MM.1S (cell line): Measurements from ENCODE around the gene SETD5.

ENCODE experiments used
- EZH2 ChIP-seq: fragments of 300-600 bp; sonication (generic); optimal IDR thresholded peaks from 2 replicates; pipeline ENCODE3; 2017; ENCODE audit warnings: low read depth, mild to moderate bottlenecking, antibody characterized with exemption, low read length, mixed read lengths
- EZH2phosphoT487 ChIP-seq: fragments of 300-600 bp; sonication (generic); IDR thresholded peaks from 2 replicates; pipeline ENCODE4 v1.6.1; 2018; ENCODE audit warnings: antibody characterized with exemption, low read length
- TF ChIP-seq, protein P1 (sequence below): fragments of 300-600 bp; sonication (generic); IDR thresholded peaks from 2 replicates; pipeline ENCODE4 v1.5.1; 2016; ENCODE audit warnings: antibody characterized with exemption, low read length, mixed read lengths

- TF ChIP-seq, protein P1, sequence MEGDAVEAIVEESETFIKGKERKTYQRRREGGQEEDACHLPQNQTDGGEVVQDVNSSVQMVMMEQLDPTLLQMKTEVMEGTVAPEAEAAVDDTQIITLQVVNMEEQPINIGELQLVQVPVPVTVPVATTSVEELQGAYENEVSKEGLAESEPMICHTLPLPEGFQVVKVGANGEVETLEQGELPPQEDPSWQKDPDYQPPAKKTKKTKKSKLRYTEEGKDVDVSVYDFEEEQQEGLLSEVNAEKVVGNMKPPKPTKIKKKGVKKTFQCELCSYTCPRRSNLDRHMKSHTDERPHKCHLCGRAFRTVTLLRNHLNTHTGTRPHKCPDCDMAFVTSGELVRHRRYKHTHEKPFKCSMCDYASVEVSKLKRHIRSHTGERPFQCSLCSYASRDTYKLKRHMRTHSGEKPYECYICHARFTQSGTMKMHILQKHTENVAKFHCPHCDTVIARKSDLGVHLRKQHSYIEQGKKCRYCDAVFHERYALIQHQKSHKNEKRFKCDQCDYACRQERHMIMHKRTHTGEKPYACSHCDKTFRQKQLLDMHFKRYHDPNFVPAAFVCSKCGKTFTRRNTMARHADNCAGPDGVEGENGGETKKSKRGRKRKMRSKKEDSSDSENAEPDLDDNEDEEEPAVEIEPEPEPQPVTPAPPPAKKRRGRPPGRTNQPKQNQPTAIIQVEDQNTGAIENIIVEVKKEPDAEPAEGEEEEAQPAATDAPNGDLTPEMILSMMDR, result no peak
- no peak for TF ChIP-seq EZH2
- TF ChIP-seq EZH2phosphoT487, result no peak
These were observed 7.3 kb downstream of the SETD5 start for GRCh38 chr3:9404680-9405079.
